NCI-H2227 (cell line): Measurements from ENCODE around the gene SCN5A.

Experiments used
- DNase-seq: peaks from one replicate; lab custom pipeline; 2025; ENCODE audit not compliant: unreplicated experiment; lab: John Stamatoyannopoulos, UW

The SCN5A gene

GRCh38 chr3:38603731-38604131 lies 45.8 kb downstream of the SCN5A start:
- no peak for DNase-seq

DNA sequence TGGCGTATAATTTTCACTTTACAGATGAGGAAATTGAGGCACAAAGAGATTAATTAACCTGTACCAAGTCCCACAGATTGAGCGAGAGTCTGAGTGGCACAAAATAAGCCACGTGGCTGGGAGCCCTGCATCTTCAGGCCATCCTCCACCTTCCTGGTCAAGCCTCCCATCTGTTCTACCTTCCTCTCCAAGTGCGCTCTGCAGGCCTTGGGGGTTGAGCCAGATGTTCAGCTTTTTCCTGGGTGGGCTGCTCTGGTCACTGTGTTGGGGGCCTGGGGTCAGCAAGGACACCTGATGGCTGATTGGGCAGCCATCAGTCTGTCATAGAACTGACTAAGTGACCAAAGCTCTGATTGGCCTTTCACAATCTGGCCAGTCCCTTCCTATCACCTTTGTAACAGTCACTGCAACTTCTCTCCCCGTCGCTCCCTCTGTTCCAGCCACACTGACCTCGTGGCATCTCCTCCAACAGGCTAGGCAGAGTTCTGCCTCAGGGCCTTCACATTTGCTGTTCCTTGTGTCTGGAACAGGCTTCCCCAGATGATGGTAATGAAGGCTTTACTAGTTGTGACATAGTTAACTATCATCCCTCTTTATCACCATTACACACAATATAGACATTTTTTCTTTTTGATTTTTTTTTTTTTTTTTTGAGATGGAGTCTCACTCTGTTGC lies 46.8 kb downstream of the SCN5A start:
- no peak for DNase-seq

- no peak for DNase-seq
Observed at GRCh38 chr3:38601956-38602550, 47.4 kb downstream of the SCN5A start.

DNA sequence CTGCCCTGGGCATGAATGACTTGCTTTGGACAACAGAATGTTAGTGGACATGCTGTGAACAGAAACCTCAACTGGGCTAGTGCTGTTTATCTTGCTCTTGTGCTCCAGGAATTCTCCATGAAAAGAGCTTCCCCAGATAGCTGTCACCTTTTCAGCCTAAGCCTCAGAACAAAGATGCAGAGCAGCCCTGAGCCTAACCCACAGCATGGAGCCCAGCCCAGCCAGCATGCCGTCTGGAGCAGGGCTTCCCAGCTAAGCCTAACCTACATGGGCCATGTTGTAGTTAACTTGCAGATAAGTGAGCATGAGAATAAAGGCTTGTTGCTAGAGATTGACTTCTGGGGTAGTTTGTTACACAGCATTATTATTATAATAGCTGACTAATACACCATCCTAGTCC lies 48.9 kb downstream of the SCN5A start:
- DNase-seq: no peak

GRCh38 chr3:38599886-38600285 lies 49.6 kb downstream of the SCN5A start:
- no peak for DNase-seq

GRCh38 chr3:38598791-38599190 lies 50.7 kb downstream of the SCN5A start:
- no peak for DNase-seq

DNA sequence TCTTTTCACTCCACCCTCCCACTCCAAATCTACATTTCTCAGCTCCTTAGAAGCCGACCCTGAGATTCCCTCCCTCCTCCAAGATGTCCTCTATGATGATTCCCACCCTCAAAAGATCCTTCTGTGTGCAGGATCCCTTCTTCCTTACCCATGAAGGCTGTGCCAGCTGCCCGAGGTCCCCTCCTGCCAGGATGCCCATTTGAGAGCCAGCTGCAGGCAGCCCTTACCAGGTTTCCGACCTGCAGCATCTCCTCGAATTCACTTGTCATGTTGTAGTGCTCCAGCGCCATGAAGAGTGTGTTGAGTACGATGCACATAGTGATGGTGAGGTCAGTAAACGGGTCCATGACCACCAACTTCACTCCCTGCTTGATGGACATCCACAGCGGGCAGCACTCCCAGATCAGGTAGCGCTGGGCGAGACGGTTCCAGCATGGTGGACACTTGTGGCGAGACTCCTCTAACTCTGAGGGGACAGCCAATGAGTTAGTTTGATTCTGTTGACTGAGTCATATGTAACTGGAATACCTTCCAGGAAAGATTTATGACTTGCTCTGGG lies 51.9 kb downstream of the SCN5A start:
- DNase-seq: no peak

GRCh38 chr3:38595393-38595792 lies 54.1 kb downstream of the SCN5A start:
- DNase-seq: no peak

DNA sequence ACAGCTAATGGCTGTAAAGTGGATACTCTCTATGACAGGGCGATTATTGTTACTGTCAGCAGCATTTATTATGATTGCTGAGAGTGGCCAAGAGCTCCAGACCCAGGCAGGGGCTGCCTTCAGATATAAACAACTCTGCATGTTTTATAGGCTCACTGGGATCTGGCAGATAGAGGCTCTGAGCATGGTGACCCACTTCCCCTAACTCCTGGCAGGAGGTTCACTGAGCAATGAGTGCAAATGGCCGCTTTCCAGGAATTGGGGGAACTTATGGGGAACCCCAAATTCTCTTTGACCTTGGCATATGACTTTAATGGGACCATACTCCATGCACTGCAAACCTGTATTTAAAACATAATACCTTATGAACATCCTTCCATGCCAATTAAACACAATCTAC lies 59.0 kb downstream of the SCN5A start:
- DNase-seq: peak; percentile 28

- DNase-seq: no peak
Observed at GRCh38 chr3:38588995-38589937, 60.2 kb downstream of the SCN5A start.

DNA sequence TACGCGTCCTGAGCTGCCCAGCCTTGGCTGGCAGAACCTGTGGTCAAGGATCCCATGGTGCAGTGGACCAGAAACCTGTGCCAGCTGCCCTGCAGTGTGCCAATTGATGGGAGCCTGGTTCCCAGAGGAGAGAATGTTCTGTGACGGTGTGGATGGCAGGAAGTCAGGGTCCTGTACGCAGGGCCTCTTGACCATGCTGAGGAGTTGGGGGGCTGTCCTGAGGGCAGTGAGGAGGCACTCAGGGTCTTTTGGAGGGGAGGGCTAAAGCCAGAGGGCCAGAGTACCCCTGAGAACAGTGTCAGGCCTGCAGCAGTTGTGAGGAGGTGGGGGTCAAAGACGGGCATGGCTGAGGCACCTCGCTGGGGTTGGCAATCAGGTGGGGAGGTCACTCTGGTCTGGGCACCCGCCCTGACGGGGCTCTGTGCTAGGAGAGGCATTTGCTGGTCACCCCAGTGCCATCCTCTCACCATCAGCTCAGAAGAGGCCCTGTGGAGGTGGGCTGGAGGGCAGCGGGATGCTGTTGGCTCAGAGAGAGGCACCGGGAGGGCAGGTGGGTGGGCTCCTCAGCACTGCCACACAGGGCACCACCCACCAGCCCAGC lies 61.0 kb downstream of the SCN5A start:
- DNase-seq: no peak

DNA sequence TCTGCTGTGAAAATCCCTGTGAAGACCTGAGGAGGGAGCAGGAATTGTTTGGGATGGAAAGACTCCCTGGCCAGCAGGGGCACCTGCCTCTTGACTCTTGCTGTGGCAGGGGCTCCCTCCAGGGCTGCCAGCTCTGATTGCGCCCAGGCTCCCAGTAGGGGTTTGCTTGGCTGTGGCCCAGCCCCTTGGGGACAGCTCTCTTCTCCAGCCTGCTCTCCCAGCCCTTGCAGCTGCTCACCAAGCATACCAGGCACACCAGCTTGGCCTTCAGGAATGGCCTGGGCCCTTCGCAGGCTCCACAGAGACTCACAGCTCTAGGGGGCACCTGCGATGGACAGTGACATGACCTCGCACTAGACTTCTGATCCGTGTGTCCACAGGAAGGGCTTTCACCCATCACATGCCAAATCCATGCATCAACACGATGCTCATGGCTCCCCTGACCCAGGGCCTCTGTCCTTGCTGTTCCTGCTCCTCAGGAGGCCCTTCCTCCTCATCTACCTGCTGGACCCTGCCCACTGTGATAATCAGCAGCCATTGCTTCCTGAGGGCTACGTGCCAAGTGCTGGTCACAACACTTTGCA lies 61.8 kb downstream of the SCN5A start:
- no peak for DNase-seq

- no peak for DNase-seq
Observed at GRCh38 chr3:38586546-38587520, 62.7 kb downstream of the SCN5A start.

DNA sequence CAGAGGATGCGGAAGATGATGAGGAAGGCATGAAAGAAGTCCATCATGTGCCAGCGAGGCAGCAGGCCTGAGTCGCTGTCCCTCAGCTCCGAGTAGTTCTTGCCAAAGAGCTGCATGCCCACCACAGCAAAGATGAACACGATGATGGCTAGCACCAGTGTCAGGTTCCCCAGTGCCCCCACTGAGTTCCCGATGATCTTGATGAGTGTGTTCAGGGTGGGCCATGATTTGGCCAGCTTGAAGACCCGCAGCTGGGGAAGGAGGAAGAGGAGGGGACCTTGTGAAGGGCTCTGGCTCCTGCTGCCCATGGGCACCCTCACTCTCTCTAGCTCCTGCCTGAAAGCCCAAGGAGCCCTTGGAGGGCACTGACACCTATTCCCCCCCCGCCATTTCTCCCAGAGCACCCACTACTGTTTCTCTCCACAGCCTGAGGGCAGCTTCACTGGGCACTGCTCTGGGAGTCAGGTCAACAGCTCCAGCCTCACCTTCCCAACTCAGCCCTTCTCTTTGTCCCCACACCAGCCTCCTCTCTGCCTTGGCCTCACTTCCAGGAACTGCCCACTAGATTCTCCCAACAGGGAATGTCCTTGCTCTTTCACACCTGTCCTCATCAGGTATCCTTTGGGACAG lies 63.6 kb downstream of the SCN5A start:
- DNase-seq: no peak

DNA sequence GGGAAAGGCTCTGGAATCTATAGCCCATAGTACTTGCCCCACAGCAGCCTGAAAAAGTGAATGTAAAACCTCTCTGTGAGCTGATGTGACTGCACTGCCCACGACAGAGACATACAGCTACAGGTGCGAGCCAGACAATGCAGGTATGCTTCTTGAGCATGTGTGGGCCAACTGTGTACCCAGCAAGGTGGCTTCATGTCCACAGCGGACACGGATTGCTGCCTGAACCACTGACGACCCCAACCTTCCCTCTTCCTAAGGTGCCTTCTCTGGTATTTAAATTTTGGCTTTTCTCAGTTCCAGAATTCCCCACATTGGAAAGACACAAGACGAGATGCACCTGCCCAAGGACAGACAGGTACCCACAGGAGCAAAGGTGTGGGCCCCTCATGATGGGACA lies 65.8 kb downstream of the SCN5A start:
- DNase-seq: no peak

GRCh38 chr3:38582941-38583645 lies 66.4 kb downstream of the SCN5A start:
- DNase-seq: peak; percentile 86

GRCh38 chr3:38582316-38582715 lies 67.2 kb downstream of the SCN5A start:
- no peak for DNase-seq

DNA sequence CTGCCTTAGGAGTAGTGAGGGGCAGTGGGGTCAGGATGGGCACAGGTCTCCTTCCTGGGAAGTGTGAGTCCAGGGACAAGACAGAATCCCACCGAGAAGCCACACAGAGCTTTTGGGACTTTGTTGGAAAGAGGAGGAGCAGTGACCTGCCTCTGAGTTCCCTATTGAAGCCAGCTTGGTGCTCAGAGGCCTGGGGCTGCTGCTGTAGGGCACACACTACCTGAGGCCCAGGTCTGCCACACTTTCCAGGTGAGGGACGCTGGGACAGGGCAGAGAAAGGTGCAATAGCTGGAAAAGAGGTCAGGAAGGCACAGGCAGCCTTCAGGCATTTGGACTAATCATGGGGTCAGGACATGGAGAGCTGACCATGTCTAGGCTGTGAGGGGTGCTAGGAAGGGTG lies 67.7 kb downstream of the SCN5A start:
- DNase-seq: no peak
